Measurements from ENCODE around the gene TMEM31. TPM values are rescaled to one million over a fixed set of nuclear protein-coding genes. Genes with fewer than 3 reads are reported as not detected.

The TMEM31 gene, protein sequence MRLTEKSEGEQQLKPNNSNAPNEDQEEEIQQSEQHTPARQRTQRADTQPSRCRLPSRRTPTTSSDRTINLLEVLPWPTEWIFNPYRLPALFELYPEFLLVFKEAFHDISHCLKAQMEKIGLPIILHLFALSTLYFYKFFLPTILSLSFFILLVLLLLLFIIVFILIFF
- 0.31 TPM for polyA plus RNA-seq (2013, experiment 1 of 2; ENCODE audit: insufficient read length)
- not detected for polyA plus RNA-seq (2013, experiment 2 of 2; ENCODE audit: insufficient read length)

DNA sequence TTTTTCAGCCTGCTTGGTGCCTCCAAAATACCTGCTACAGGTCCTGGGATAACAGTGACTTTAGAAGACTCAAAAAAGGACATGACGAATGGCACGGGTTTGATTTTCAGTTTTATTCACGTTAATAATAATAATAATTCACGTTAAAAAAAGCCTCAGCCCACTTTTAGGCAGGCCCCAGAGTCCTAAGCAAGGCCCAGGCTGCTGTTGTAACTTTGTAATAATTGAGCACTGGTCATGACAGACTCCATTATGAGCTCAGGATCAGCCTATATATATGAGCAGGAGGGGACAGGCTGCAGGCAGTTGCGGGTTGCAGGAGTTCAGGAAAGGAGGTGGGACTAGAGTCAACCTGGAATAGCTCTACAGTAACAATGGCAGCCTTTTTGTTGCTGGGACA lies at the start of gene TMEM31:
TSS of gene TMEM31 (plus strand) at position 301 of the 400 bp plus-strand sequence. CDS start 1,350 bp downstream, outside the sequence.
- DNase-seq = no peak

DNA sequence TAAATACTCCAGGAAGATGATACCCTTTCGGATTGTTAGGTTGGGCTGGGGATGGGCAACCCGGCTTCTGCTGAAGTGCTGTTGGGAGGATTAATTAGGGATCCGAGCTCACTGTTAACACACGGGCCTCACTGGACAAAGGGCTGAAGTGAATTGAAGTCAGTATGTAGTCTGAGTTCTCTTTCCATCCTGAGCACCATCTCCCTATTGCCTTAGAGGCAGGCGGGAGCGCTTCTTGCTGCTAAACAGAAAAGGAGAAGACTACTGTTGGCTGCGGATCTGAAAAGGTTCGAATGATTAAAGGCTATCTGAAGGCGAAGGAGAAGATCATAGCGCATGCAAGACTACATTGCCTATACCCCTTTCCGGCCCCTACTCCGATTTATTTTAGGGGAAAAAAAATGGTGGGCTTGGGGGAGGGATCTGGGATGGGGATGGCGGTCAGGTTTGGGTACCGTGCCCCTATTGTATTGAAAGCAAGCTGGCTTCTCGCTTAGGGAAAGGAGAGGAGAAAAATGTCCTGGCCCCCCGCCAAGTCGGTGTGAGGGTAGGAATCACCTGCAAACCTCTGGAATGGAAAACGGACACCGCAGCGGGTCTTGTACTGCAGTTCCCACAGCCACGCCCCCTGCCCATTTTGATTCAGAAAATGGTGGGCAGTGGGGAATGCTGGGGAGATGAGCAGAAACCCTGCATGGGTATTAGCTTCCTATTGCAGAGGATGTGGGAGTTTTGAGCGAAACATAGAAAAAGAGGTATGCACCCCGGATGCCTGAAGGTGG lies 46.5 kb upstream of the TMEM31 start:
- DNase-seq = no peak

DNA sequence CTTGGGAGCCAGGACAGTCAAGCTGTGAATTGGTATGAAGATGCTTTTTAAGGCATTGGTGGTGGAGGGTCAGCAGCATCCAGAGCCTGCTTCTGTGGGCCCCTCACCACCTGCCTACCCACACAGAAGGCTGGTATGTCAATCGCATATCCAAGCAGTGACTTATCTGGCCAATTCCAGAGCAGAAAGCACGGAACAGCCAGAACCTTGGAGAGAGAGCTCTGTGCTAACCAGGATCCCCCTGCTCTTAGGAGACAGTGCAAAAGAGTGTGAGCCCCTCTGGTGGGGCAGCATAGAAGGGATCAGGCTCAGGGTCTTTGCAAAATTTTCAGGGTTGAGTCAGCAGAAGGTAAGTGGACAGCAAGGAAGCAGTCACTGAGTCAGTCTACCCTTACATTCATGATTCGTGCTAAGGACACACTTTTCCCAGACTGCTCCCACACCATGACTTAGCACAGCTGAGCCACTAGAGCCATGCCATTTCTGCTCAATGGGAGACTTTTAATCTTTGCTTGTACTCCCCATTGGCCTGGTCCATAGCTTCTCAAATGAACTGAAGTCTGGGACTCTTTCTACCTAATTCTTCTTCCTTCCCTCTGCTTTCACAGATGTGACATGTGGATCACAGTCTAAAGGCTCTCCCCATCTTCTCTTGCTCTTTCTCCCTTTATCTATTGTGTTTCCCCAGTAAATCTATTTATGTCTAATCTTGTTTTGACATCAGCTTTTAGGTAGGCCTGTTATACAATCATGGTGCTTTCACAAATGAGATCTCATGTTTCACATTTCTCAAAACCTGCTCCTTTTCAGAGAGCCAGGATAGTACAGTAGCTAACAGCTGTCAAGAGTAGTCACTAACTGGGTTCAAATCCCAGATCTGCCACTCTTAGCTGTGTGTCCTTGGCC lies 44.3 kb upstream of the TMEM31 start:
- peak; percentile 16 for DNase-seq

DNA sequence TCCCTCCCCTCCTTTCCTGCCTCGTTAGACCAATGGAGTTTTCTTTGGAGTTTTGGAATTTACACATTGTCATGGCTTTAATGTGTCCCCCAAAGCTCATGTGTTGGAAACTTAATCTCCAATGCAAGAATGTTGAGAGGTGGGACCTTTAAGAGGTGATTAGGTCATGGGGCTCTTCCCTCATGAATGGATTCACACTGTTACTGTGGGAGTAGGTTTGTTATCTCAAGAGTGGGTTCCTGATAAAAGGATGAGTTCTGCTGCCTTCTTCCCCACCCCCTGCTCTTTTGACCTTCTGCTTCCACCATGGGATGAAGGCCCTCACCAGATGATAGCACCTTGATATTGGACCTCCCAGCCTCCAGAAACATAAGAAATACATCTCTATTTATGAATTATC lies 41.0 kb upstream of the TMEM31 start:
- DNase-seq = no peak

DNA sequence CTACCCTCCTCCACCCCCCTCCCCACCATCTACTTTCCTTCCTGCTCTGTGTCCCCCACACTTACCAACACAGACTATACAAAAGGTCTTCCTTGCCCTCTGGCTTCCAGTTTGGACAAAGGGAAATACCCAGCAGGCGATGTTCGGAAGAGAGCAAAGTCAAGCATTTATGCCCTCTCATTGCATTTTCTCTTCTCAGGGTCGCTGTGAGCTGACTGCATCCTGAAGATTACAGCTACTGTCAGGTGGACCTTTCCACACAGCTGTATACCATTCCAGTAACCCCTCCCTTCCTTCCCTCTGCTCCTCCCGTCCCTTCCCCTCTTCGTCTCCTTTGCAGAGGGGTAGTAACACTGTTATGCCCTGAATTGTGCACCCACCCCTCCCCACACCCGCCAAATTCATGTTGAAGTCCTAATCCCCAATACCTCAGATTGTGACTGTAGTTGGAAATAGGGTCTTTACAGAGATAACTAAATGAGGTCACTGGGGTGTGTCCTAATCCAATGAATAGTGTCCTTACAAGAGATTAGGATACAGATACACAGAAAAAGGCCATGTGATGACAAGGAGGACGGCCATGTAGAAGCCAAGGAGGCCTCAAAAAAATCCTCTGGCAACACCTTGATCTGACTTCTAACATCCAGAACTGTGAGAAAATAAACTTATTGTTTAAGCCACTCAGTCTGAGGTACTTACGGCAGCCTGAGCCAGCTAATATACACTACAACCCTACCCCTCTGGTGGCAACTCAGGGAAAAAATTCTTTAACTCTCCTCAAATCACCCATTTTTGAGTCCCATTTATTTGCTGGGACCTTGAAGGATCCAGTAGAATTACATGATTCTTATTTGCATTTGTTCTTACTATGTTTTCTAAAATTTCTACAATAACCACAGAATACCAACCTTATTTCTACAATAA lies 35.9 kb upstream of the TMEM31 start:
- DNase-seq = no peak

DNA sequence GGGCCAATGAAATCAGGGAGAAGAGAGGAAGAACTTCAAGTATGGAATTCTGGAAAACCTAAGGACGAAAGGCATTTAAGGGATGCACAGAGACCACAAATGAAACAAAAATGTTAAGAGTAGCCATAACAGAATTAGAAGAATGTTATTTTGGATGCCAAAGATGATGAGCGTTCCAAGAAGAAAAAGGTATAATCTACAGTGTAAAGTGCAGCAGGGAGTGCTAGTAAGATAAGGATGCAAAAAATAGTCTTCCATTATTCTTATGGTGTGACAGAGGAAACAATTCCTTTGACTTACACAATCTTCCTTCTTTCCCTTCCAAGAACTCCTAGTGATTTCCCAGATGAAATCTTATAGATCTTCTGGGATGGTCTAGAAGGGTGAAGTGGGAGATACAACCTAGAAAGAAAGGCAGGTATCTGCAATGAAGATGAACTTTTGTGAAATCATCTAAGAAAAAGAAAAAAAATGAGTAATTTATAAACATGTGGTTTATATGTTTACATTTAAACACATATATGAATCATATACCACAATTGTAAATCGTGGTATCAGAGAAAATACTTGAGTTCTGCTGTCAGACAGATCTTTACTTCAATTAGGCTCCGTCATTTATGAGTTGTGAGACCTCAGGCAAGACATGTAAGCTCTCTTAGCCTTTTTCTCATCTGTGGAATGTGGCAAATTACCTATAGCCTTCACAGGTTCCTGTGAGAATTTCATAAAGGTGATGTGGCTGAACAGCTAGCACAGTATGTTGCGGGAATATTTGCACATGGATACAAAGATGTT lies 32.3 kb upstream of the TMEM31 start:
- peak; percentile 84 for DNase-seq

DNA sequence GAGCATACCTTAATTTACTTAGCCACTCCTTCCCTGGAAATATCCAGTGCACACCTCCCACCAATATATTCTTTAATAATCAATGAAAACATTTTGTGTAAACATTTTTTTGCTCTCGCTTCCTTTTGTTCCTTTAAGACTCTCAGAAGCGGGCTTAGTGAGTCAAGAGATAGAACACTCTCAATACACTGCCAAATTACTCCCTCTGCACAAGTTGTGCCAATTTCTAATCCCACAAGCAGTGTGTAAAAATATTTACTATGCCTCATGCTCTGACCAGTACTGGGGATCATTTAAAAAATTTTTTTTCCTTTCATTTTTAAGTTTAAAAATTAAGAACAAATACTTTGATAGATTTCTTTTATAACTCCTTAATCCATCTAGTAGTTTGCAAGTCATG lies 29.3 kb upstream of the TMEM31 start:
- no peak for DNase-seq

DNA sequence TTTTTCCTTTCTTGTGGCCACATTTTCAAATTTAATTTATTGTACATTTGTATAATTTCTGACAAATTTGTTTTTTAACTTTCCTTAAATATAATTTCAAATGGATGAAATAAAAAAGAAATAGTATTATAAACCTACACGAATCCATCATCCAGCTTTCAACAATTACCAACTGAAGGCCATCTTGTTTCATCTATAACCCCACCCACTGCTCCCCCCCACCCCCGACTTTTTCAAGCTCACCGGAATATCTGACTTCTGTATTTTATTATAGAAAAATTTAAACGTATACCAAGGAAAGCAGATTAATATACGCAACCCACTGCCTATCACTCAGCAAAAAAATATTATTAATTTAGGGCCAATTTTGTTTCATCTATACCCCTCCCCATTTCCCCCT lies 25.3 kb upstream of the TMEM31 start:
- DNase-seq = no peak

DNA sequence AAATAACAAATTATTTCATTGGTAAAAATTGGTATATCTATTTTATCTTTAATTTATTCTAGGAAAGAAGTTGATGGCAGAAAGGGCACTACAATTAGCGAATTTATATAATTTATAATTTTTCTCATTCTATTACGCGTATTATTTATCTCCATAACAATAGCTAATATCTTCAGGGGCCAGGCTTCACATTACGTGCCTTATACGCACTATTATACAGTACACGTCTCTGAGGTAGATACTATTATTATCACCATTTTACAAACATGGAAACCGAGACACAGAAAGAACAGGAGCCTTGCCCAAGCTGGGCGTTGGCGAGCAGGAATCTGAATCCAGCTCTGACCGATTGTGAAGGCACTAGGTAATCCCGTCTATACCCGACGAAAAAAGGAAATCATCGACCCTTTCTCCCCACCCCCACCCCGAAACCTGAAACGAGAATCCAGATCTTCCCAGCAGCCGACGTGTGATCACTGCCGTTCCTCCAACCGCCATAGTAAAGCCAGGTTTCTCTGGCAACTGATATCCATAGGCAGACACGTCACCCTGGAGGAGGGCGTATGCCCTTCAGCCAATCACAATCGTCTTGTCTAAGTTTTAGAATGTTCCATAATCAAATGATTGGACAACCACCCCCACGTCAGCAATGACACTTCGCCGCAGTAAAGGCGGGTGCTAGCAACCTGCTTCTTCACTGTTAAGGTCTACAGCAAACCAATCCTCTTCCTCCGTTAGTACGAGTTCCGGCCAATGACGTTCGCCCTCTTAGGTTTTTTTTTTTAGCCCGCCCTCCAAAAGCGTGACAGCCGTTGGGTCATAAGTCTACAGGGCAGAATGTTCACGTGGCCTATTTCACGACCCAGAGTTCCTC lies 24.3 kb upstream of the TMEM31 start, which contains the start of gene MORF4L2:
TSS of gene MORF4L2 (minus strand) at position 501 of the 874 bp plus-strand sequence. CDS start 9,672 bp downstream, outside the sequence.
- DNase-seq = peak; percentile 99

DNA sequence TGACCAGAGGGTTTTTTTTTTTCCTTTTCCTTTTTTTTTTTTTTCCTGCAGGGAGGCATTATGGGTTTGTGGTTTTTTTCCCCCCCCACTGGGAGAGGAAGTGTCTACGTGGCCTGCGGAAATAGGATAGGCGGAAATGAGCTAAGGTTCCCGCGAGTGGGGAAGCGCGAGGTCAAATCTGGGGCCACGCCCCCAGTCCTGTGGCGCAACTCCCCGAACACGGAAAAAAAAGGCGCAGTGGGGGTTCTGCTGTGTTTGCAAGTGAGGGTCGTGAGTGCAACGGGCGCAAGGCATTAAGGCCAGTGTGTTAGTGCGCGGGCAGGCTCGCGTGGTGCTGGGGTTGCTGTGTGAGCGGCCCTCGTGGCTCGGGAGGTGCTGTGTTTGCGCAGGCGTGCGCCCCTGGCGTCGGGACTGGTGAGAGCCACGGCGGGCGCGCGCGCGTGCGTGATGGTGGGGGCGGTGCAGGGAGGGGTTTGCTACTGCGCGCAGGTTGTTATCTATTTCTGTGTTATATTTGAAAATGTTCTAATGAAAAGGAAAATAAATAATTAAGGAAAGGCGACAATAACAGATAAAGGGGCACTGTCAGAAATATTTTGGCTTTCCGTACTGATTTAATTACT lies 23.5 kb upstream of the TMEM31 start:
- peak; percentile 80 for DNase-seq

DNA sequence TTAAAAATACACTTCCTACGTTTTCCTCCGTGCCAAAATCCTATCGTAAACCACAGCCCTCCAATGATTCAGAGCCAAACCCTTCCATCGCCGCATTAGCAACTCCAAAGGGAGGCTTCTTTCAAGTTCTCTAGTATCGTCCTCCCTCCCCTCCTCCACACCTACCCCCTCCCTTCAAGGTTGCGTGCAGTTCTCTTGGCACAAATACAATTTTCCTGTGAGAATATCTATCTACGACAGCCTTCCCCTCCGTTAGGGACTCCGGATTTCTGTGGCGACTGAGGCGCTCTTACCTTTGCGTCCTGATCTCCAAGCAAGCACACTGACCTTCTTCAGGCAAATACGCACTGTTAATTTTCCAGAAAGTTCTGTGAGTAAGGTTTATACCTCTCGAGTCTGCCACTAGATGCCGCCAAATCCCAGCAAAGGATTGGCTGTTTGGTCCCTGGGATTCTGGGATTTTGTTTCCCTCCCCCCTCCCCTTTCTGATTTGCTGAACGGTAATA lies 23.0 kb upstream of the TMEM31 start:
- peak; percentile 78 for DNase-seq

DNA sequence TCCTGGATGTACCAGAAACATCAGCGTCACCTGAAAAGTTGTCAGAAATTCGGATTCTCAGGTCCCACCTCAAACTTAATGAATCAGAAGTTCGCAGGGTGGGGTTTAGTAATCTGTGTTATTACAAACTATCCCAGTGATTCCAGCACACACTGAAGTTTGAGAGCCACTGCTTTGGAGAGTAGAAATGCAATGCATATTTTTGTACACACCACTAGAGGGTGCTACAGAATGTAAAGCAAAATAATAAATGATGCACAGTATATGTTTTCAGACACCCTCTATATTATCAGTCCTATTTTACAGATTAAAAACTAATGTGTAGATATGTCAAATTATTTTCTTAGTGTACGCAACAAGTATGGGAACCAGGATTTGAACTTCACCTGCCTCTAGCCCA lies 21.8 kb upstream of the TMEM31 start:
- DNase-seq = peak; percentile 38

DNA sequence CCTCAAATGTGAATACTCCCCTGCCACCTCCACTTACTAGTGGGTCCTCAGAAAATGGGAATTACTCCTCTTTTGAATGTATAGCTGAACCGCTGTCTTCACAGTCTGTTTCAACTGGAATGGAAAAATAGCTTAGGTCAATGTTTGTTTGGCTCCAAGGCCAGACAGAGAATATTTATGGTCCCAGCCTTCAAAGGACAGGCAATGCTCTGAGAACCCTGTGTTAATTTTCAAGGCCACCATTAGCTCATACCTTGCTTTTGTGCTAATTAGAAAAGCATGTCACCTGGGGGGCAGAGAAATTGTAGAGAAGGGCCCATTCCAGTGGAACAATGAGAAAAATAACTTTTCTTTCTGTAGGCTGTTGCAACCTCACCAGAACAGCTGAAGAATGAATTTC lies 19.6 kb upstream of the TMEM31 start:
- no peak for DNase-seq

DNA sequence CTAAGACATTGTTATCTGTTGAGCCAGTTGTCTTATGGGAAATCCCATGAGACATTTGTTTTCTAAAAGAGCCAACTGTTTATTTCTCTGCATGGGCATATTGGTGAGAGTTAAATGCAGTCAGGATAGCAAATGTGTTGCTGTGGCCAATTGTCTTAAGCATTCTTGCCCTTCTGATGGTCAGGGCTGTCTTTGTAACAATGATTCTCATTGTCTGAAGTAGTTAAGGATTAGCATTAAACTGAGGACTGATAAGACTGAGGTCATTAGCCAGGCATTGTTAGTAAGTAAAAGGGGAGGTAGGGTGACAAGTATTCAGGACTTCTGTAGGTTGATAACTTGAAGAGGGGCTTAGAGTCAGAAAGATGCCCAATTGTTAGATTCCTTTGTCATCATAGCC lies 13.0 kb upstream of the TMEM31 start:
- no peak for DNase-seq

DNA sequence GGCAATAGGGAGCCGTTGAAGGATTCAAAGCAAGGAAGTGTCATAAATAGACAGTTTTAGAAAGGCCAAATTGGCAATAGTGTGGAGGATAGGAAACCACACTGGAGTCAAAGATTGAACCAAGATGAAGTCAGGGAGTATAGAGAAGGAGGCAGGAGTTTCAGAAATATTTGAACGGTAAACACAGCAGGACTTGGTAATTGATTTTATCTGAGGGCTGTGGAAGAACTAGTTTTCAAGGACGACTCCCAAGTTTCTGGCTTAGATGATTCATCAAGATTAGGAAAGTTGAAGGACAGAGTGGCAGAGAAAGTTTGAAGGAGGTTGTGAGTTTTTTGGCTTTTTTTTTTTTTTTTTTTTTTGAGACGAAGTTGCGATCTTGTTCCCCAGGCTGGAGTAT lies 11.5 kb upstream of the TMEM31 start:
- no peak for DNase-seq

DNA sequence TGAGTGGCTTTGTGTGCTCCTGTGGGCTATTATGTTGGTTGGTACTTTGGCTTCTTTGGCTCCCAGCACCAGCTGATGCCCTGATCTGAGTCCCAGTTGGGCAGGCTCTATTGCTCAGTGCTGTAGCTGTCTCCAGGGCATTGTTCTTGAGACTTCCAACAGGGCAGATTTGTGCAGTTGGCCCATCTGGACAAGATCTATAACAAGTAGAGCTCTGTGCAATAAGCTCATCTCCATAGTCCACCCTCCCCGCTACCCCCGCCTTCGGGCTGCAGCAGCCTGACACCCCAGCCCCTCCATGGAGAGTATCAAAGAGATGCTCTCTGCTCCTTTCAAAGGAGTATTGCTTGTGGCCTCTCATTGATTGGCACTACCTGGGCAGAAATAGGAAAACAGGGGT lies 5.8 kb upstream of the TMEM31 start:
- DNase-seq = no peak

DNA sequence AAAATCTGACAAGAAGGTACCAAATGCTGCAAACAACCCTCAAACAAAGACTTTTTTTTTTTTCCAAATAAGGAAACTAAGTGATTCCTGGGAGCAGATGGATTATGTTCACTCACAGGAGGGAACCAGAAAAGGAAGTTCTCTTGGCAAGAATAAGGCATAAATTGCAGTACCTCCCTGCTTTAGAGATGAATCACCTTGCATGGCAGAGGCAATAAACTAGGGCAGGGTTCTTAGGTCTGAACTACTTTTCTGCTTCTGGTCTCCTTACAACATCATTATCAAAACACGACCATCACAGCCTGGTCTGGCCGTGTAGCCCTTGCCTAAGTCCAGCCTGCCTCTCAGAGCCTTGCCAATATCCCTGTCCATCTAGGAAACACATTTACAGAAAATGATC lies 6.3 kb downstream of the TMEM31 start:
- DNase-seq = peak; percentile 88

DNA sequence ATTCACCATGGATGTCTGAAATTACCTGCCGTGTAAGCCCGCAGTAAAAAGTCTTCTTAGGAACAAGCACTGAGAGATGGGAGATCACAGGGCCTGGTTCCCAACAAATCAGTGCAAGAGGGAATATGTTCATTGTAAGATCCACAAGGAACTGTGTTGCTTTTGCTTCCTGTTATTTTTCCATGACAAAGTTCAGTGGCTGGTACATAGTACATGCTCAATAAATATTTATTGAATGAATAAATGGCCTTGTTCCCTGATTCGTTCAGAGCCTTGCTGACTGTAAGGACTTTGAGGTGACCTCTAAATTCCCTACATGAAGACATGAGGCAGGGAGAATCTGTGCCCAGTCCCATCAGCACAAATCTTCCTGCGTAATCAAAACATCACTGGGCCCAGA lies 7.4 kb downstream of the TMEM31 start:
- DNase-seq = no peak

DNA sequence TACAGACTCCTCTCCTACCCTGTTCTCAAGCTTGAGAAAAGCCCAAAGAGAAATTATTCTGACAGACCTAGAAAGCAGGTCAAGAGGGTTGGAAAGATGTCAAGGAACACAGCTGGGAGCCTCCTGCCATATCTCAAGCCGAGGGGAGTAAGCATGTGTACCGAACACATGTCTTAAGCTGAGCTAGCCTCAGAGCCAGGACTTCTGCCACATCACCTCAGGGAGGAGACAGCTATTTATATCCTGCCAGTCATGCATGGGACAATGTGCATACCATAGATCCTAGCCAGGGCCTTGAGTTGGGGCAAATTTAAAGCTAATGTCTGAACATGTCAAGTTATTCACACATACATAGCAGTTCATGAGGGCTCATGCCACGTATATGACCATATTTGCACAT lies 11.8 kb downstream of the TMEM31 start:
- peak; percentile 79 for DNase-seq

Data from fibroblast of skin of back (primary cell).